ENCODE measurements around the gene USH1G. TPM values are rescaled to one million over a fixed set of nuclear protein-coding genes. Genes with fewer than 3 reads are reported as not detected.

USH1G gene
- total and polyA plus RNA-seq, 12 donors, result 0.40 to 5.0 (median 1.2) TPM

- H3K9me3 ChIP-seq (replicated peaks in 1 of 3), result no peaks in the 10 kb centered on the region
- H3K27me3 ChIP-seq, result no peaks in the 10 kb centered on the region
- WGBS, 4 donors, result 36 to 48% (median 39%) methylated on average over 6 to 19 of the region's 19 CpGs
- no peak for TF ChIP-seq POLR2A (IDR thresholded peaks at IDR 0.05)
- TF ChIP-seq, protein P1, sequence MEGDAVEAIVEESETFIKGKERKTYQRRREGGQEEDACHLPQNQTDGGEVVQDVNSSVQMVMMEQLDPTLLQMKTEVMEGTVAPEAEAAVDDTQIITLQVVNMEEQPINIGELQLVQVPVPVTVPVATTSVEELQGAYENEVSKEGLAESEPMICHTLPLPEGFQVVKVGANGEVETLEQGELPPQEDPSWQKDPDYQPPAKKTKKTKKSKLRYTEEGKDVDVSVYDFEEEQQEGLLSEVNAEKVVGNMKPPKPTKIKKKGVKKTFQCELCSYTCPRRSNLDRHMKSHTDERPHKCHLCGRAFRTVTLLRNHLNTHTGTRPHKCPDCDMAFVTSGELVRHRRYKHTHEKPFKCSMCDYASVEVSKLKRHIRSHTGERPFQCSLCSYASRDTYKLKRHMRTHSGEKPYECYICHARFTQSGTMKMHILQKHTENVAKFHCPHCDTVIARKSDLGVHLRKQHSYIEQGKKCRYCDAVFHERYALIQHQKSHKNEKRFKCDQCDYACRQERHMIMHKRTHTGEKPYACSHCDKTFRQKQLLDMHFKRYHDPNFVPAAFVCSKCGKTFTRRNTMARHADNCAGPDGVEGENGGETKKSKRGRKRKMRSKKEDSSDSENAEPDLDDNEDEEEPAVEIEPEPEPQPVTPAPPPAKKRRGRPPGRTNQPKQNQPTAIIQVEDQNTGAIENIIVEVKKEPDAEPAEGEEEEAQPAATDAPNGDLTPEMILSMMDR (IDR thresholded peaks at IDR 0.05), result no peak
- peak; percentile 43 to 83 (median 79) for DNase-seq
- H3K4me3 ChIP-seq, result no peak overlapping the region
- peaks cover 28 to 29% of the 10 kb centered on the region in 2 donors for H3K4me1 ChIP-seq (replicated peaks in 1 of 2)
- H3K36me3 ChIP-seq (replicated peaks in 1 of 2), result no peaks in the 10 kb centered on the region
- H3K27ac ChIP-seq, result peak overlapping the region in 4 of 5 donors; percentile 21 to 94 (median 56)
- intact Hi-C loops (cut with DNase I), result no loop called here
Observed at GRCh38 chr17:74877592-74878548, 45.2 kb downstream of the USH1G start.

- peak in 3 of 7 donors; percentile 43 to 61 (median 59) for DNase-seq
- 31 to 59% (median 38%) methylated on average over 5 to 6 of the region's 6 CpGs for WGBS, 4 donors
- no peaks in the 10 kb centered on the region for H3K27me3 ChIP-seq
- TF ChIP-seq, protein P1 (IDR thresholded peaks at IDR 0.05), result no peak
- peak in 1 of 2 donors; percentile 11 for TF ChIP-seq POLR2A (IDR thresholded peaks at IDR 0.05)
- no peaks in the 10 kb centered on the region for H3K9me3 ChIP-seq (replicated peaks in 1 of 3)
- intact Hi-C loops (cut with DNase I), result no loop called here
- no peaks in the 10 kb centered on the region for H3K36me3 ChIP-seq (replicated peaks in 1 of 2)
- H3K4me3 ChIP-seq, result no peak overlapping the region
- H3K4me1 ChIP-seq (replicated peaks in 1 of 2), result peaks cover 29 to 38% of the 10 kb centered on the region in 2 donors
- H3K27ac ChIP-seq, result peak overlapping the region; percentile 28 to 94 (median 76)
Observed at GRCh38 chr17:74875977-74876593, 47.0 kb downstream of the USH1G start.

GRCh38 chr17:74875155-74875976 is 47.7 kb downstream of the USH1G start:
- 14 to 26% (median 24%) methylated on average over 5 of the region's 5 CpGs for WGBS, 4 donors
- intact Hi-C loops (cut with DNase I), result no loop called here
- no peak overlapping the region for H3K4me3 ChIP-seq
- peak in 6 of 7 donors; percentile 26 to 87 (median 72) for DNase-seq
- no peaks in the 10 kb centered on the region for H3K9me3 ChIP-seq (replicated peaks in 1 of 3)
- H3K27ac ChIP-seq, result peak overlapping the region; percentile 28 to 94 (median 76)
- H3K36me3 ChIP-seq (replicated peaks in 1 of 2), result no peaks in the 10 kb centered on the region
- H3K27me3 ChIP-seq, result no peaks in the 10 kb centered on the region
- peak in 1 of 2 donors; percentile 42 for TF ChIP-seq POLR2A (IDR thresholded peaks at IDR 0.05)
- TF ChIP-seq, protein P1 (IDR thresholded peaks at IDR 0.05), result no peak
- H3K4me1 ChIP-seq (replicated peaks in 1 of 2), result peaks cover 29 to 38% of the 10 kb centered on the region in 2 donors

All from adrenal gland (tissue), 12 donors.